ENCODE results near the gene LCE3C. TPM values are rescaled to one million over a fixed set of nuclear protein-coding genes. Genes with fewer than 3 reads are reported as not detected.

The LCE3C gene
- total RNA-seq (2014; rRNA removed; shearing (Covaris generic)) (not detected in 2 replicates), polyA plus RNA-seq (2016; fragmentation: Nextera tagmentation; extraction: Ambion mirVana) (not detected in 2 replicates)

- Histone ChIP-seq H3K9me2 (ENCODE audit: insufficient read depth) (no peaks in the 10 kb centered on the region), H3K4me2 (ENCODE audit: unreplicated experiment) (no peak within 1 kb of the TSS), H3K36me3 (ENCODE audit: low read depth) (no peaks in the 10 kb centered on the region), H3F3A (ENCODE audit: insufficient read depth) (no peaks in the 10 kb centered on the region), H4K20me1 (ENCODE audit: insufficient read depth) (no peaks in the 10 kb centered on the region), H3K4me3 (no peak within 1 kb of the TSS), H3K4me1 (ENCODE audit: insufficient read depth) (no peaks in the 10 kb centered on the region), H3K9ac (no peak within 1 kb of the TSS), H3K27ac (no peak within 1 kb of the TSS), H3K27me3 (replicated peaks; ENCODE audit: insufficient read depth) (no peaks in the 10 kb centered on the region), H2AFZ (no peak within 1 kb of the TSS), H3K79me2 (ENCODE audit: insufficient read depth) (no peaks in the 10 kb centered on the region), H3K9me3 (ENCODE audit: low read depth) (no peaks in the 10 kb centered on the region)
- no CpG with 5 or more reads among the region's 4 CpGs for WGBS, 2 experiments (ENCODE audit: low coverage in 1 of 2, low lambda C conversion rate in 2 of 2, missing lambda C conversion rate in 2 of 2)
- in situ Hi-C loops (cut with MboI): no loop called here
- TF ChIP-seq EZH2 (IDR thresholded peaks at IDR 0.05; ENCODE audit: insufficient read depth, poor library complexity, severe bottlenecking) (no peak), EZH2phosphoT487 (IDR thresholded peaks at IDR 0.05; ENCODE audit: insufficient read depth, low read depth) (no peak)
- no peak for DNase-seq
These were observed at the start of gene LCE3C for GRCh38 chr1:152599934-152600333. LCE3C (plus strand) TSS chr1:152600234; CDS start chr1:152600732, 498 bp downstream.

- 11 to 13% methylated on average over 2 of the region's 2 CpGs for WGBS, 2 experiments (ENCODE audit: low coverage in 1 of 2, low lambda C conversion rate in 2 of 2, missing lambda C conversion rate in 2 of 2)
- Histone ChIP-seq H2AFZ (no peak overlapping the region), H3K27me3 (replicated peaks; ENCODE audit: insufficient read depth) (peaks cover 8% of the 10 kb centered on the region), H3K9ac (no peak overlapping the region), H3K36me3 (ENCODE audit: low read depth) (no peaks in the 10 kb centered on the region), H3F3A (ENCODE audit: insufficient read depth) (no peaks in the 10 kb centered on the region), H3K4me1 (ENCODE audit: insufficient read depth) (no peaks in the 10 kb centered on the region), H3K4me2 (ENCODE audit: unreplicated experiment) (no peak overlapping the region), H4K20me1 (ENCODE audit: insufficient read depth) (no peaks in the 10 kb centered on the region), H3K9me3 (ENCODE audit: low read depth) (no peaks in the 10 kb centered on the region), H3K79me2 (ENCODE audit: insufficient read depth) (no peaks in the 10 kb centered on the region), H3K9me2 (ENCODE audit: insufficient read depth) (no peaks in the 10 kb centered on the region), H3K4me3 (no peak overlapping the region), H3K27ac (no peak overlapping the region)
- no peak for TF ChIP-seq EZH2 (IDR thresholded peaks at IDR 0.05; ENCODE audit: insufficient read depth, poor library complexity, severe bottlenecking)
- no peak for TF ChIP-seq EZH2phosphoT487 (IDR thresholded peaks at IDR 0.05; ENCODE audit: insufficient read depth, low read depth)
- in situ Hi-C loops (cut with MboI): no loop called here
- no peak for DNase-seq
These were observed 34.9 kb upstream of the LCE3C start for GRCh38 chr1:152565115-152565514.

- Histone ChIP-seq H3K4me1 (ENCODE audit: insufficient read depth) (no peaks in the 10 kb centered on the region), H3K9ac (no peak overlapping the region), H3K4me2 (ENCODE audit: unreplicated experiment) (no peak overlapping the region), H4K20me1 (ENCODE audit: insufficient read depth) (no peaks in the 10 kb centered on the region), H3K9me2 (ENCODE audit: insufficient read depth) (no peaks in the 10 kb centered on the region), H3F3A (ENCODE audit: insufficient read depth) (no peaks in the 10 kb centered on the region), H3K27ac (no peak overlapping the region), H3K4me3 (no peak overlapping the region), H3K27me3 (replicated peaks; ENCODE audit: insufficient read depth) (peaks cover 8% of the 10 kb centered on the region), H3K79me2 (ENCODE audit: insufficient read depth) (no peaks in the 10 kb centered on the region), H2AFZ (no peak overlapping the region), H3K9me3 (ENCODE audit: low read depth) (no peaks in the 10 kb centered on the region), H3K36me3 (ENCODE audit: low read depth) (no peaks in the 10 kb centered on the region)
- WGBS, 2 experiments (ENCODE audit: low coverage in 1 of 2, low lambda C conversion rate in 2 of 2, missing lambda C conversion rate in 2 of 2): 32 to 44% methylated on average over 13 to 14 of the region's 14 CpGs
- TF ChIP-seq EZH2 (IDR thresholded peaks at IDR 0.05; ENCODE audit: insufficient read depth, poor library complexity, severe bottlenecking): no peak
- no peak for TF ChIP-seq EZH2phosphoT487 (IDR thresholded peaks at IDR 0.05; ENCODE audit: insufficient read depth, low read depth)
- DNase-seq: no peak
- in situ Hi-C loops (cut with MboI): no loop called here
These were observed 34.4 kb upstream of the LCE3C start for GRCh38 chr1:152565535-152566215.

GRCh38 chr1:152566681-152567080, 33.4 kb upstream of the LCE3C start, which contains the start of gene LCE3E:
LCE3E (minus strand) TSS chr1:152566780; CDS start chr1:152566208, 572 bp downstream.
- H3K9me2 ChIP-seq (ENCODE audit: insufficient read depth): no peaks in the 10 kb centered on the region
- no peak for DNase-seq
- H3K4me3 ChIP-seq: no peak within 1 kb of the TSS
- H3F3A ChIP-seq (ENCODE audit: insufficient read depth): no peaks in the 10 kb centered on the region
- no peak for TF ChIP-seq EZH2 (IDR thresholded peaks at IDR 0.05; ENCODE audit: insufficient read depth, poor library complexity, severe bottlenecking)
- TF ChIP-seq EZH2phosphoT487 (IDR thresholded peaks at IDR 0.05; ENCODE audit: insufficient read depth, low read depth): no peak
- H3K4me2 ChIP-seq (ENCODE audit: unreplicated experiment): no peak within 1 kb of the TSS
- no peak within 1 kb of the TSS for H2AFZ ChIP-seq
- H3K4me1 ChIP-seq (ENCODE audit: insufficient read depth): no peaks in the 10 kb centered on the region
- WGBS, 2 experiments (ENCODE audit: low coverage in 1 of 2, low lambda C conversion rate in 2 of 2, missing lambda C conversion rate in 2 of 2): 53 to 54% methylated on average over 1 of the region's 1 CpG
- H3K36me3 ChIP-seq (ENCODE audit: low read depth): no peaks in the 10 kb centered on the region
- no peaks in the 10 kb centered on the region for H4K20me1 ChIP-seq (ENCODE audit: insufficient read depth)
- in situ Hi-C loops (cut with MboI): no loop called here
- H3K9ac ChIP-seq: no peak within 1 kb of the TSS
- no peaks in the 10 kb centered on the region for H3K79me2 ChIP-seq (ENCODE audit: insufficient read depth)
- H3K9me3 ChIP-seq (ENCODE audit: low read depth): no peaks in the 10 kb centered on the region
- H3K27ac ChIP-seq: no peak within 1 kb of the TSS
- peaks cover 8% of the 10 kb centered on the region for H3K27me3 ChIP-seq (replicated peaks; ENCODE audit: insufficient read depth)

Data from GM23248 (cell line).